ENCODE results near the gene SIVA1. TPM values are rescaled to one million over a fixed set of nuclear protein-coding genes. Genes with fewer than 3 reads are reported as not detected.
A peak's percentile ranks its signal among the peaks of the same experiment; 100 is the strongest.

SIVA1 gene
- total RNA-seq, 4 donors from 2014 or later, result 149 to 282 (median 201) TPM

DNA sequence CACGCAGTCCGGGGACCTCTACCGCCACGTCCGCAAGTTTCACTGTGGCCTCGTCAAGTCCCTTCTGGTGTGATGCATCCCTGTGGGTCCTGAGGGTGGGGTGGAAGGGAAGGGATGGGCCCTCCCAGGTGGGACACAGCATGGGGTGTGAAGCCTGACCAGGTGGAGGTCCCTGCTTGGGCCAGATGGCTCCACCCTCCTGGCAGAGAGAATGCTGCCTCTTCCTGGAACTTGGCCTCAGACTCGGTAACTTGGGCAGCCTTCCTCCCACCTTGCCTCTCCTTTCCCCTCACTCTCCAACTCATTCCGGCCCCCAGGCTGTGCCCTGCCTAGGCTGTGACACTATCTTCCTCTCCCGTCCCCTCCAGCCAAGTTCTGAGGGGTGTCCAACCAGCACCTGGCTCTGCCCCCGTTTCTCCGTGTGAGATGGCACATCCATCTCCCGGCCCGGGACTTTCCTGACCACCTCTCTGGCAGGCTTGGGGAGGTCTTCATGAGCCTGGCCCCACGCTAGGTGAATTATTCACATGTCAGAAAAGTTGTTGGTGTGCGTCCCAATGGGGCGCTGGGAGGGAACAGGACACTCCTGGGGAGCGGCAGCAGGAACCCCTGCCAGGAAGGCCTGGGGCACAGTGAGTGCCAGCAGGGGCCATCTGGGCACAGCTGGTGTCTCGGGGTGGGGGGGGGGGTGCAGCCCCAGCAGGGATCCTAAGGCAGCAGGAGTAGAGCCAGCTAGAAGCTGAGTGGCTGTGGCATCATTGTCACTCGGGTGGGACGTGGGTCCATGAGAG is 49.6 kb downstream of the SIVA1 start:
- Histone ChIP-seq H3K9me3 (no peaks in the 10 kb centered on the region), H3K36me3 (no peaks in the 10 kb centered on the region), H3K27ac (peak overlapping the region in 1 of 4 donors; percentile 2), H3K4me3 (peak overlapping the region in 1 of 4 donors; percentile 15), H3K4me1 (peaks cover 31 to 74% (median 41%) of the 10 kb centered on the region in 3 donors), H3K27me3 (no peaks in the 10 kb centered on the region)
- intact Hi-C loops (cut with DNase I), result no loop called here
- 62 to 70% methylated on average over 6 to 11 of the region's 20 CpGs for WGBS, 2 donors
- no peak for TF ChIP-seq POLR2A (IDR thresholded peaks at IDR 0.05)
- TF ChIP-seq, protein P1, sequence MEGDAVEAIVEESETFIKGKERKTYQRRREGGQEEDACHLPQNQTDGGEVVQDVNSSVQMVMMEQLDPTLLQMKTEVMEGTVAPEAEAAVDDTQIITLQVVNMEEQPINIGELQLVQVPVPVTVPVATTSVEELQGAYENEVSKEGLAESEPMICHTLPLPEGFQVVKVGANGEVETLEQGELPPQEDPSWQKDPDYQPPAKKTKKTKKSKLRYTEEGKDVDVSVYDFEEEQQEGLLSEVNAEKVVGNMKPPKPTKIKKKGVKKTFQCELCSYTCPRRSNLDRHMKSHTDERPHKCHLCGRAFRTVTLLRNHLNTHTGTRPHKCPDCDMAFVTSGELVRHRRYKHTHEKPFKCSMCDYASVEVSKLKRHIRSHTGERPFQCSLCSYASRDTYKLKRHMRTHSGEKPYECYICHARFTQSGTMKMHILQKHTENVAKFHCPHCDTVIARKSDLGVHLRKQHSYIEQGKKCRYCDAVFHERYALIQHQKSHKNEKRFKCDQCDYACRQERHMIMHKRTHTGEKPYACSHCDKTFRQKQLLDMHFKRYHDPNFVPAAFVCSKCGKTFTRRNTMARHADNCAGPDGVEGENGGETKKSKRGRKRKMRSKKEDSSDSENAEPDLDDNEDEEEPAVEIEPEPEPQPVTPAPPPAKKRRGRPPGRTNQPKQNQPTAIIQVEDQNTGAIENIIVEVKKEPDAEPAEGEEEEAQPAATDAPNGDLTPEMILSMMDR (IDR thresholded peaks at IDR 0.05), result no peak
- DNase-seq, result no peak

DNA sequence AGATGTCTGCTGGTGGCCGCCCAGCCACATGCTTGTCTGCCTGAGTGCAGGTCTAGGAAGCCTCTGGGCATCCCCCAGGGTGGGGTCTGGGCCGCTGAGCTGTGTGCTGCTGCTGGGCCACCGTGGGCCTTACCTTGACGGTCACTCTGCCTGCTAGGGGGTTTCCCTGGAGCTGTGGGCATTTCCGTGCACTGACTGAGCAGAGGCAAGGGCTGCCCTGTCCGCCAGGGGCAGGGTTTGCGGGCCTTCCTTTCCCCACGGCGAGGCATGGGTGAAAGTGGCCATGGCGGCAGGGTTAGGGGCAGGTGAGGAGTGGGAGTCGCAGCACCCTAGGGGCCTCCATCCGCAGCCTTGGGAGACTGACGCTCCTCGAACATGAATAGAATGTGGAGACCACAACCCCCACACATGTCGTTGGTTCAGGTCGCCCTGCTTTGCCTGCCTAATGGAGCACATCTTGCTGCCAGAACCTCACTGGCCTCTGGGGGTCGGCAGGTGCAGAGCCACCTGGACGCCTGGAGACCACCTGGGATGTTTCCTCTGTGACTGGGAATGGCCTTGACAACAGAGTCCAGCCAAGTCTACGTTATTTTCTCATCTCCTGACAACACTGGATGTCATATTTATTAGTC is 50.4 kb downstream of the SIVA1 start:
- H3K27ac ChIP-seq, result no peak overlapping the region
- H3K4me3 ChIP-seq, result no peak overlapping the region
- H3K27me3 ChIP-seq, result no peaks in the 10 kb centered on the region
- intact Hi-C loops (cut with DNase I), result no loop called here
- DNase-seq, result no peak
- peaks cover 31 to 69% (median 36%) of the 10 kb centered on the region in 3 donors for H3K4me1 ChIP-seq
- no peaks in the 10 kb centered on the region for H3K9me3 ChIP-seq
- no peaks in the 10 kb centered on the region for H3K36me3 ChIP-seq
- TF ChIP-seq POLR2A (IDR thresholded peaks at IDR 0.05), result no peak
- TF ChIP-seq, protein P1 (IDR thresholded peaks at IDR 0.05), result no peak
- 58 to 88% methylated on average over 4 to 6 of the region's 19 CpGs for WGBS, 2 donors

DNA sequence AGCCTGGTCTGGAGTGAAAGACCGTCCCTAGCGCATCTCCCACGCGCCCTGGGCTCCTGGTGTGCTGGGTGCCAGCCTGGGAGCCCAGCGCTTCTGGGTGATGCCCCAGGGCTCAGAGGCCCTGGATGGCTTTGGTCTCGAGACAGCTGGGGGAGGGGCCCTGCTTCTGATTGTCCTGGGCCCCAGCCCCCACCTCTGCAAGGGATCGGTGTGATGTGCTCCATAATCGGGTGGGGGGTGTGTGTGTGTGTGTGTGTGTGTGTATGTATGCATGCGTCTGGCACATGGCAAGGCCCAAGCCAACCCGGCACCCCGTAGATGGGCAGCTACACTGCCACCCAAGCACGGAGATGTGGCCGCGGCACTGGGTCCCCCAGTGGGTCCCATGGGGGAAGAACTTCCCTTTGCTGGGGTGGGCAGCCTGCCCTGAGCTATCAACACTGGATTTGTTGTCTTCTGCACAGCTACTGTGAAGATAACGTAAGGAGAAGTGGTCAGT is 51.0 kb downstream of the SIVA1 start:
- Histone ChIP-seq H3K4me3 (no peak overlapping the region), H3K9me3 (no peaks in the 10 kb centered on the region), H3K4me1 (peaks cover 31 to 65% (median 36%) of the 10 kb centered on the region in 3 donors), H3K27ac (no peak overlapping the region), H3K27me3 (no peaks in the 10 kb centered on the region), H3K36me3 (no peaks in the 10 kb centered on the region)
- 43 to 80% methylated on average over 4 to 8 of the region's 15 CpGs for WGBS, 2 donors
- DNase-seq, result no peak
- TF ChIP-seq, protein P1 (IDR thresholded peaks at IDR 0.05), result no peak
- TF ChIP-seq POLR2A (IDR thresholded peaks at IDR 0.05), result no peak
- intact Hi-C loops (cut with DNase I), result no loop called here

DNA sequence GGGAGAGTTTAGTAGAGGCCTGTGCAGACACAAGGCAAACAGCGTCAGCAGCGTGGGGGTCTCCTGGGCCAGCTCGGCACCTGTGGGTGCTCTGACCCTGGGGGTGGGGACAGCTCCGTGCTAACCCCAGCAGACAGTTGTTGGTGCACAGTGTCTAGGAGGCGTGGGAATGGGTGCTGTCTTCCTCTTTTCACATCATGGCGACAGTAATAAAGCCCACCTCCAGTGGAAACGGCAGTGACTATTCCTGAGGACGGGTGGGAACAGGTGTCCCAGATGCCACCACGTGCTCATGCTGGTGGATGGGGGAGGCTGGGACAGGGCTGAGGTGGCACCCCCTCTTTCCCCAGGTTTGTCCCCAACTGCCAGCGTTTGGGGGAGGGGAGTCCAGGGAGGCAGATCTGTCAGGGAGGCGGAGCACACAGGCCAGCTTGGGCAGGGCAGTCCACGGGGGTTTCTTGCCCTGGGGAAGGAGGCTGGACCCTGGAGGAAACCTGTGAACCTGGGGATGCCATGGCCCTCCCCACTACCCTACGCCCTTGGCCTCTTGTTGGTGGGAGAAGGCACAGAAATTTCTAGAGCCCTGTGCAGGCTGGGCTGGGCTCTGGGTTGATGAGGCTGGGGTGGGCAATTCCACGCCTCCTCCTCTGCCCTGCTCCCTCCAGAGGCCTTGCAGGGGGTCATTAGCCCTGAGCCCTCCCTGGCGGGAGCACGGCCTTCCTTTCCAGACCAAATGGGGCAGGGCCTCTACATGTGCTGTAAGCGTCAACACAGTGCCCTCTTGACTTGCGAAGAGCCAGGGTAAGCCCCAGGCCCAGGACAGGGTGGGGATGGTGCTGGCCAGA is 51.8 kb downstream of the SIVA1 start:
- Histone ChIP-seq H3K4me3 (no peak overlapping the region), H3K9me3 (no peaks in the 10 kb centered on the region), H3K4me1 (peaks cover 27 to 58% (median 32%) of the 10 kb centered on the region in 3 donors), H3K27me3 (no peaks in the 10 kb centered on the region), H3K27ac (peak overlapping the region in 1 of 4 donors; percentile 21), H3K36me3 (no peaks in the 10 kb centered on the region)
- intact Hi-C loops (cut with DNase I), result no loop called here
- no peak for DNase-seq
- 74% methylated on average over 3 to 8 of the region's 18 CpGs for WGBS, 2 donors
- TF ChIP-seq, protein P1 (IDR thresholded peaks at IDR 0.05), result no peak
- no peak for TF ChIP-seq POLR2A (IDR thresholded peaks at IDR 0.05)

Measured in esophagus squamous epithelium (tissue), 5 donors.